Measurements from ENCODE around the gene FOSL2.

GRCh38 chr2:28394331-28394877, 1.7 kb downstream of the FOSL2 start:
- peak in 1 of 2 donors; percentile 18 for TF ChIP-seq POLR2A (IDR thresholded peaks at IDR 0.05)
- no peak for TF ChIP-seq EP300 (IDR thresholded peaks at IDR 0.05)
